ENCODE results near the gene SMAD6.

Gene SMAD6

DNA sequence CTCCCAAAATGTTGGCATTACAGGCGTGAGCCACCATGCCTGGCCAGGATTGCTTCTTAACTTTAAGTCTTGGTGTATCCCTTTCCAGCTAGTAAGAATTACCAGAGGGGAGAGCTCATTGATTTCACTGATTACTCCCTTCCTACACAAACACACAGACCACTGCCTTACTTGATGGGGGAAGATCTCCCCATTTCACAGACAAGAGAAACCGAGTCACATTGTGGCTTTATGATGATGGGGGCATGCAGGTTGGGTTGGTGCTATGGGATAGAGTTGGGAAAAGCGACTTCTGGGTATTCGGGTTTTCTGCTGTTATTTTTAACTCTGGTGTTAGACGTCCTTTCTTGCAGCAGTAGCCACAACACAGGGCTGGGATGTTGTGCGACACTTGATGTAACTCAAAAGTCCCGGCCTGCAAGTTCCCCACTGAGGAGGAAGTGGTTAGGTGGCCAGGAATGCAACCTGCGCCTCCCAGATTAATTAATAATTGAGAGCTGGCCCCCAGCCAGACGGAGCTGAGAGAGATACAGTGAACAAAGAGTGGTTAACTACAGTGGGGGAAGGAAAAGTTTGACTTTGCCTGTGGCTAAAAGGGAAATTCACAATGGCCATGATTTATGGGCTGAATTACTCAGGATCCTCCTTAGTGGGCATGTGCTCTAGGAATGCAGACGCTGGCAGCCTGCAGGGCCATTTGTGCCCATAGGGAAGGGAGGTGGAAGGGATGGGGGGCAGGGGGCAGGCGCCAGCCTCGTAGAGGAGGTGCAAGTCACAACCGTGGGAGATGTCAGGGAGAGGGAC is 63.6 kb downstream of the SMAD6 start:
- Mint-ChIP-seq H3K27me3 (peaks cover 28% of the 10 kb centered on the region), H3K4me1 (peaks cover 8% of the 10 kb centered on the region), H3K36me3 (no peaks in the 10 kb centered on the region), H3K9me3 (no peaks in the 10 kb centered on the region), H3K4me3 (no peak overlapping the region), H3K27ac (no peak overlapping the region)
- DNase-seq (ENCODE audit: low spot score in 2 of 2) (no peak), ATAC-seq (ENCODE audit: low read depth) (peak; percentile 47)

DNA sequence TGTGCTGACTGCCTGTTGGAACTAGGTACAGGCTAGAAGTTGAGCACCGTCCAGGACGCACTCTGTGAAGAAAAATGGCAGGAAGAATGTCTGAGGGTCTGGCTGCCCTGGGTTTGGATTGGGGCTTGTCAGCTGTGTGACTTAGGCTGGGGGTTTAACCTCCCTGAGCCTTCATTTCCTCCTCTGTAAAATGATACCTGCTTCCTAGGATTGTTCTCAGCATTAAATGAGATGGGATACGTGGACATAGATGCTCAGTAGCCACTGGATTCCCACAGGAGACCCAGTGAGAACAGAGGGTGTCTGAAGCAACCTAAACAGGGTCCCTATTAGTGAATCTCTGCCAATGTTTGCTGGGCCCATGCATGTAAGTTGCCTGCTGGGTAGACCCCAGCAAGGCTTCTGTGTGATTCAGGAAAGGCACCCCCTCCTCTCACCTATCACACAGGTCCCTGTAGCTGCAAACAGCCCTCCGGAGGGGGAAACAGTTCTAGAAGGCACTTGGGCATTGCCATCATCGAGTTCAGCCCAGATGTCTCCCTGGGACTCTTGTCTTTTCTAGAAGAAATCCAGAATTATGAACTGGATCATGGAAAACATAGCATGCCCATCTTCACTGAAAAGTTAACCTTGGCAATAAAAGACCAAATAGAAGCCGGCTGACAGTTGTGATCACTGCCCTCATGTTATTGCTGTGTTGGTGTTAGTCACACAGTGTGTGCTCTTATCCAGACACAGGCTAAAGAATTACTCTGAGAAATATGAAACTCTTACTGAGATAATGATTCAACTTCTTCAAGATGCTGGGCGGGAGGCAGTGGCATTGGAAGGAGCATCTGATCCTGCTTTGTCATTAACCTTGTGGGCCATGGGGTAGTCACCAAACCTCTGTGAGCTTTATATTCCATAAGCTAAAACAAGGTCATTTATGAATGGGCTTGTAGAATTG is 64.5 kb downstream of the SMAD6 start:
- peaks cover 27% of the 10 kb centered on the region for H3K27me3 Mint-ChIP-seq
- no peak for DNase-seq (ENCODE audit: low spot score in 2 of 2)

GRCh38 chr15:66767240-66767659 is 65.2 kb downstream of the SMAD6 start:
- DNase-seq (ENCODE audit: low spot score in 2 of 2) (no peak), ATAC-seq (ENCODE audit: low read depth) (no peak)
- Mint-ChIP-seq H3K27ac (no peak overlapping the region), H3K27me3 (peaks cover 22% of the 10 kb centered on the region), H3K36me3 (no peaks in the 10 kb centered on the region), H3K4me1 (peaks cover 8% of the 10 kb centered on the region), H3K4me3 (no peak overlapping the region), H3K9me3 (no peaks in the 10 kb centered on the region)

More for the DNA sequence above, 64.5 kb downstream of the SMAD6 start:
- ATAC-seq (ENCODE audit: low read depth): no peak
- Mint-ChIP-seq H3K9me3 (no peaks in the 10 kb centered on the region), H3K4me1 (peaks cover 8% of the 10 kb centered on the region), H3K27ac (no peak overlapping the region), H3K4me3 (no peak overlapping the region), H3K36me3 (no peaks in the 10 kb centered on the region)

DNA sequence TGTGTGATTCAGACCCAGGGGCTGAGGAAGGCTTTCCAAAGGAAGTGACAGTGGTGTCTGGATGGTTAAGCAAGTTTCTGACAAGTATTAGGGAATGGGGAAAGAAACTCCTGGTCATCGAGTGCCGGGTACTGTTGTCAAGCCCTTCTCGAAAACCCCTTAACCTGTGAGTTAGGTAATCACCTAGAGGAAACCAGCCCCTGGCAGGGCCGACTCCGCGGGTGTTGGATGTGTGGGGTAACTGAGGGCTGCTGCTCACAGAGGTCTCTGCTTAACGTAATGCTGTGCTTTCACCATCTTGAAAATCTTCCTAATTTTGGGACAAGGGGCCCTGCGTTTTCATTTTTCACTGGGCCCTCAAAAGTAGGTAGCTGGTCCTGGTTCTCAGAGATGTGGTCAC is 67.0 kb downstream of the SMAD6 start:
- H3K36me3 Mint-ChIP-seq: no peaks in the 10 kb centered on the region
- no peaks in the 10 kb centered on the region for H3K9me3 Mint-ChIP-seq
- DNase-seq (ENCODE audit: low spot score in 2 of 2): no peak
- peaks cover 8% of the 10 kb centered on the region for H3K4me1 Mint-ChIP-seq
- H3K4me3 Mint-ChIP-seq: no peak overlapping the region
- H3K27ac Mint-ChIP-seq: no peak overlapping the region
- H3K27me3 Mint-ChIP-seq: peaks cover 16% of the 10 kb centered on the region
- no peak for ATAC-seq (ENCODE audit: low read depth)

- H3K4me3 Mint-ChIP-seq: no peak overlapping the region
- no peaks in the 10 kb centered on the region for H3K36me3 Mint-ChIP-seq
- H3K27ac Mint-ChIP-seq: peak overlapping the region; percentile 71
- no peak for ATAC-seq (ENCODE audit: low read depth)
- DNase-seq (ENCODE audit: low spot score in 2 of 2): no peak
- H3K9me3 Mint-ChIP-seq: no peaks in the 10 kb centered on the region
- peaks cover 6% of the 10 kb centered on the region for H3K27me3 Mint-ChIP-seq
- peaks cover 4% of the 10 kb centered on the region for H3K4me1 Mint-ChIP-seq
Observed at GRCh38 chr15:66770518-66771350, 68.7 kb downstream of the SMAD6 start.

DNA sequence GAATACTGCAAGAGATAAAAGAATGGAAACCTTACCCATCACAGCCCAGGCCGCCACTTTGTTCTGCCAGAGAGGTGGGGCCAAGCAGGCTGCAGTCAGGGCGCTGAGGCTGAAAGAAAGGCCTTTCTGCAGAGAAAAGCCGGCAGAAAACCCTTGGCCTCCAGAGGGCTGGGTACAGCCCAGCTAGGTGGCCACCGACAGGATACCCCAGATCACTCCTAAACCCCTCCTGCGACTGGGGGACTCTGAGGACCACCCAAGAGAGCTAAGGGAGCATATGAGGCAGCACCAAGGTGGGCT is 69.3 kb downstream of the SMAD6 start:
- ATAC-seq (ENCODE audit: low read depth) (no peak), DNase-seq (ENCODE audit: low spot score in 2 of 2) (no peak)
- H3K27ac Mint-ChIP-seq: peak overlapping the region; percentile 71

DNA sequence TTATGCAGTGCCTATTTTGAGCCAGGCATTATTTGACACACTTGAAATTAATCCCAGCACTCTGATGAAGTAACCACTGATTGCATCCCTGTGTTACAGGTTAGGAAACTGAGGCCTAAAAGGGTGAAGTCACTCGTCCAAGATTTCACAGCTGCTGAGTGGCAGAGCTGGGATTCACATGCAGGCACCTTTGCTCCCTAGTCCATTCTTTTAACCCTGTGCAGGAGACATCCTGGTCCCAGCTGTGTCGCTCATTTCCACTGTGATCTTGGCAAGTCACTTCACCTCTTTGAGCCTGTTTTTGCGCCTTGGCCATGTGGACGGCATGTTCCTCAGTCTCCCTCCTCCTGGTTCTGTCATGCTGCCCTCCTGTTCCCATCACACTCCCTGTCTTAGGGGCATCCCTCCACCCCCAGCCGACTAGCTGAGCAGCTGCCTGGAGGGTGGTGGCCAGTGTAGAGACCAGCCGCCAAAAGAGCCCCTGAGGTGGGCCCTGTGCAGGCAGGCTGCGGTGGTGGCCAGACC is 70.6 kb downstream of the SMAD6 start:
- H3K36me3 Mint-ChIP-seq: no peaks in the 10 kb centered on the region

More for the DNA sequence above, 69.3 kb downstream of the SMAD6 start:
- H3K36me3 Mint-ChIP-seq: no peaks in the 10 kb centered on the region
- no peaks in the 10 kb centered on the region for H3K9me3 Mint-ChIP-seq
- peaks cover 2% of the 10 kb centered on the region for H3K27me3 Mint-ChIP-seq
- H3K4me3 Mint-ChIP-seq: no peak overlapping the region
- H3K4me1 Mint-ChIP-seq: no peaks in the 10 kb centered on the region

DNA sequence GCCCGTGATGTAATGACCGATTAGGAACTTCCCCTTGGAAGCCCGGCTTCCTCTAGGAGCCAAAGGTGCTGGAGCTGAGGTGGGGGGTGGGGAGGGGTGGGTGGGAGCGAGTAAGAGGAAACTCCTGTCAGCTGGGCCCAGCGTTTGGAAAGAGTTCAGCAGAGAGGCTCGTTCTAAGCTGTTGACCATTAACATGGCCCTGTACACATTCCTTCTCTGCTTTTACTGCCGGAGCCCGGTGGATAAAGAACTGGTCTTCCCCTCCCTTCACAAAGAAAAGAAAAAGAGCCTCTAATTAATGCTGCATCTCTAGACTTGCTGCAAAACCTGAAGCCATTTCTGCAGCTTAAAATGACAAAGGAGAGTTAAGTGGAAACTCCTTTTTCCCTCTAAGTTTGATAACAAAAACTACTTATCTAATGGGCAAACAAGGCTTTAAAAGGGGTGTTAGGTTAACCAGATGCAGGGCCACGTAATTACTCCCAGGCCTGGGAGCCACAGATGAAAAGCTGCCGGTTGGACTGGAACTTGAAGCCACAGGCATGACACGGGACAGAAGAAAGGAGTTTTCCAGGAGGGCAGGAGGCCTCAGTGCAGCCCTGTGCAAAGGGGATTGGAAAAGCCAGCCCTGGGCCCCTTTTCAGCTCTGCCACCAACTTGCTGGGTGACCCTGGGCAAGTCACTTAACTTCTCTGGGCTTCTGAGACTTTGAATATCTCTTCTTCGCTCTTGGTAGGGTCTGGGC is 71.3 kb downstream of the SMAD6 start:
- Mint-ChIP-seq H3K4me3 (no peak overlapping the region), H3K36me3 (no peaks in the 10 kb centered on the region), H3K27ac (no peak overlapping the region), H3K4me1 (no peaks in the 10 kb centered on the region), H3K9me3 (no peaks in the 10 kb centered on the region), H3K27me3 (peaks cover under 1% of the 10 kb centered on the region)
- DNase-seq (ENCODE audit: low spot score in 2 of 2) (no peak), ATAC-seq (ENCODE audit: low read depth) (no peak)

More for the DNA sequence above, 70.6 kb downstream of the SMAD6 start:
- DNase-seq (ENCODE audit: low spot score in 2 of 2) (no peak), ATAC-seq (ENCODE audit: low read depth) (no peak)
- no peak overlapping the region for H3K27ac Mint-ChIP-seq
- H3K9me3 Mint-ChIP-seq: no peaks in the 10 kb centered on the region
- no peaks in the 10 kb centered on the region for H3K27me3 Mint-ChIP-seq
- no peak overlapping the region for H3K4me3 Mint-ChIP-seq
- no peaks in the 10 kb centered on the region for H3K4me1 Mint-ChIP-seq

GRCh38 chr15:66774001-66774814 is 72.2 kb downstream of the SMAD6 start:
- H3K4me1 Mint-ChIP-seq: no peaks in the 10 kb centered on the region
- peaks cover 2% of the 10 kb centered on the region for H3K27me3 Mint-ChIP-seq
- H3K27ac Mint-ChIP-seq: no peak overlapping the region
- peak; percentile 60 for ATAC-seq (ENCODE audit: low read depth)
- peak; percentile 9 to 27 for DNase-seq (ENCODE audit: low spot score in 2 of 2)
- H3K4me3 Mint-ChIP-seq: no peak overlapping the region
- H3K36me3 Mint-ChIP-seq: no peaks in the 10 kb centered on the region
- H3K9me3 Mint-ChIP-seq: no peaks in the 10 kb centered on the region

DNA sequence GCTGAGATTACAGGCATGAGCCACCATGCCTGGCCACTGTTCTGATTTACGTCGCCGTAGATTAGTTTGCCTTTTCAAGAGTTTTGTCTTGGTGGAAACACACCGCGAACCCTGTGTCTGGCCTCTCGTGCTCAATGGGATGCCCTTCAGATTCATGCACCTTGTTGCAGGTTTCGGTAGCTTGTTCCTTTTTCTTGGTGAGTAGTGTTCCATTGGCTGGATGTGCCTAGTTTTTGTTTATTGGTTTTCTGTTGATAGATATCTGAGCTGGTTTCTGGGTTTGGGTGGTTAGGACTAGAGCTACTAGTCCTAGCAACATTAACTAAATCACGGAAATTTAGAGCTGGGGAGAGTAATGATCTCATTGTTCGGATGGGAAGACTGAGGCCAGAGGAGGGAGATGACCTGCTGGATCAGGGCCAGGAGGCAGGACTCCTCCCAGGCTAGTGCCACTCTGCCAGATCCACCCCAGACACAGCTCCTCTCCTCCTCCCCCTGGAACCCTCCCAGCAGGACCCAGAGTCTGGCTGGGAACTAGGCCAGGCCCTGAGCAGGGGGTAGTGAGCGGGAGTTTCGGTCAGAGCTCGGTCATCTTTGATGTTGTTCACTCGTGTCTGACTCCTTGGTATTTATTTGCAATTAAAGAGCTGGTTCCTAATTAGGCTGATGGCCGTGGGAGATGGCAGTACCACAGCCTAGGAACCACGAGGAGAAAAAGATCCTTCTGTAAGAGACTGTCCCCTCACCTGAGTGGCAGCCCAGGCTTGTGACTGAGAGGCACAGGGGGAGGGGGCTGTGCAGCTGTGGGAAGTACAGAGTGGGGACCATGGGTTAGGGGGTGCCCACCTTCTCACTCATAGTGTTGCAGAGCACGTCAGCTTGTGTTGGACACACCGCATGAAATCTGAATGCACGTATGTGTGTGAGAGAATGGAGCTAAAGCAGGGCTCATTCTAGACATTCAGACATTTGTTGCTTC is 73.4 kb downstream of the SMAD6 start:
- H3K27me3 Mint-ChIP-seq: peaks cover 2% of the 10 kb centered on the region
- no peak overlapping the region for H3K27ac Mint-ChIP-seq
- no peaks in the 10 kb centered on the region for H3K9me3 Mint-ChIP-seq
- H3K4me1 Mint-ChIP-seq: no peaks in the 10 kb centered on the region
- no peak overlapping the region for H3K4me3 Mint-ChIP-seq
- no peaks in the 10 kb centered on the region for H3K36me3 Mint-ChIP-seq
- ATAC-seq (ENCODE audit: low read depth) (no peak), DNase-seq (ENCODE audit: low spot score in 2 of 2) (no peak)

DNA sequence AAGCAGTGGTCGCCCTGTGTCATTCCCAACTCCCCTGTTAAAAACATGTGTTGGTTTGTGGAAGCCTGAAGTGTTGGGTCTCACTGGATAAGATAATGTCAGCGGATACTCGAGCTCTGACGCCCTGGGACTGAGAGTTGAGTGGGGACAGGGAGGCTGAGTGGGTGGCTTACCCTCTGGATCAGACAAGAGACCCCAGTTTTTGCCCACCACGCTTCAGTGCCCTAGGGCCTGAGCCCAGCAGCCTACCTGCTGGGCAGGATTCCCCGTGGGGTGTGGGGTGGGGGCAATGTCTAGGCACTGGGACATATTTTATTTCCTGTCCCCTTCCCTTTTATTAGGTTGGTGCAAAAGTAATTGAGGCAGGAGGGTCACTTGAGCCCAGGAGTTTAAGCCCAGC is 75.0 kb downstream of the SMAD6 start:
- Mint-ChIP-seq H3K36me3 (no peaks in the 10 kb centered on the region), H3K27ac (no peak overlapping the region), H3K9me3 (no peaks in the 10 kb centered on the region), H3K27me3 (peaks cover 2% of the 10 kb centered on the region), H3K4me3 (no peak overlapping the region), H3K4me1 (no peaks in the 10 kb centered on the region)
- ATAC-seq (ENCODE audit: low read depth): no peak
- DNase-seq (ENCODE audit: low spot score in 2 of 2): no peak

Data from memory B cell (primary cell).